A673 (cell line): Measurements from ENCODE around the gene RXRA. TPM values are rescaled to one million over a fixed set of nuclear protein-coding genes. Genes with fewer than 3 reads are reported as not detected.

Experiments
- BruUV-seq: library from RNA; stranded (reverse); fragments of 400-500 nt; replicated peaks from 2 replicates; lab custom pipeline; 2021; lab: Mats Ljungman, UMichigan
- CTCF ChIA-PET: fragments of 300-600 bp; sonication (Branson Sonifier 250); formaldehyde crosslinking; loops from one replicate; lab custom pipeline; 2022; ENCODE audit warnings: antibody characterized with exemption; lab: Charles Lee
- POLR2A ChIA-PET: fragments of 300-600 bp; sonication (Branson Sonifier 250); formaldehyde crosslinking; loops from one replicate; lab custom pipeline; 2022; ENCODE audit warnings: antibody characterized with exemption; ENCODE audit not compliant: low non-redundant PET; lab: Charles Lee
- DNase-seq: peaks from one replicate; pipeline ENCODE4 v3.0.0-alpha.2; 2015; ENCODE audit warnings: low spot score
- H3K27ac ChIP-seq: fragments of 200-600 bp; sonication (generic); 2 replicates; pipeline ENCODE4 v1.5.1; 2016; ENCODE audit warnings: mixed run types, low read depth, mild to moderate bottlenecking, mixed read lengths, antibody characterized with exemption, low read length; ENCODE audit not compliant: poor library complexity, severe bottlenecking
- H3K27me3 ChIP-seq: fragments of 200-600 bp; sonication (generic); replicated peaks from 2 replicates; pipeline ENCODE4 v1.6.1; 2017; ENCODE audit warnings: mixed run types, low read depth, mild to moderate bottlenecking, mixed read lengths, antibody characterized with exemption, low read length; ENCODE audit not compliant: insufficient read depth, poor library complexity
- H3K36me3 ChIP-seq: fragments of 200-600 bp; sonication (generic); 2 replicates; pipeline ENCODE4 v1.6.1; 2016; ENCODE audit warnings: mixed run types, mild to moderate bottlenecking, mixed read lengths, antibody characterized with exemption, low read length; ENCODE audit not compliant: insufficient read depth, poor library complexity, severe bottlenecking
- H3K4me1 ChIP-seq: fragments of 200-600 bp; sonication (generic); 2 replicates; pipeline ENCODE4 v1.6.1; 2017; ENCODE audit warnings: mixed run types, mild to moderate bottlenecking, mixed read lengths, antibody characterized with exemption, low read length; ENCODE audit not compliant: insufficient read depth, poor library complexity, severe bottlenecking
- H3K4me3 ChIP-seq: fragments of 200-600 bp; sonication (generic); 2 replicates; pipeline ENCODE4 v1.5.1; 2016; ENCODE audit warnings: low read depth, mixed run types, mild to moderate bottlenecking, mixed read lengths, low read length; ENCODE audit not compliant: poor library complexity, severe bottlenecking
- H3K9me3 ChIP-seq: fragments of 200-600 bp; sonication (generic); 2 replicates; pipeline ENCODE4 v1.6.1; 2016; ENCODE audit warnings: mixed run types, low read depth, mild to moderate bottlenecking, mixed read lengths, antibody characterized with exemption, low read length; ENCODE audit not compliant: poor library complexity, severe bottlenecking
- CTCF ChIP-seq: fragments of 300-800, 200-600 bp; sonication (generic); conservative IDR thresholded peaks from 2 replicates; pipeline ENCODE4 v1.5.1; 2017; ENCODE audit warnings: low read depth, mild to moderate bottlenecking, antibody characterized with exemption, low read length, moderate library complexity, mixed read lengths
- EZH2 ChIP-seq: fragments of 200-600 bp; sonication (generic); IDR thresholded peaks from 2 replicates; pipeline ENCODE4 v1.6.1; 2017; ENCODE audit warnings: borderline replicate concordance, low read depth, mild to moderate bottlenecking, mixed read lengths, antibody characterized with exemption, low read length; ENCODE audit not compliant: poor library complexity, severe bottlenecking
- intact Hi-C: fragments of 100-400 bp; cut with micrococcal nuclease; formaldehyde crosslinking; loops from one replicate; pipeline ENCODE4 v1.10.0; 2022; ENCODE audit not compliant: unreplicated experiment
- total RNA-seq: library from RNA; stranded (reverse); gene quantifications from 2 replicates; pipeline ENCODE4 v1.2.3, GENCODE V29; 2021

The RXRA gene
- total RNA-seq, 1 experiment from 2014 or later = 54.1 TPM

- Histone ChIP-seq H3K4me3 (no peak overlapping the region), H3K27me3 (no peaks in the 10 kb centered on the region), H3K27ac (no peak overlapping the region), H3K9me3 (no peaks in the 10 kb centered on the region), H3K36me3 (peaks cover 12% of the 10 kb centered on the region), H3K4me1 (no peaks in the 10 kb centered on the region)
- CTCF ChIA-PET = no interaction called here
- no TSS peak for BruUV-seq
- intact Hi-C loops = no loop called here
- POLR2A ChIA-PET = no interaction called here
- no peak for DNase-seq
- no peak for TF ChIP-seq CTCF
Measured at GRCh38 chr9:134423749-134424148, 97.5 kb downstream of the RXRA start.

- no TSS peak for BruUV-seq
- no peak overlapping the region for H3K4me3 ChIP-seq
- peaks cover 10% of the 10 kb centered on the region for H3K36me3 ChIP-seq
- ChIA-PET POLR2A (no interaction called here), CTCF (no interaction called here)
- H3K27me3 ChIP-seq = no peaks in the 10 kb centered on the region
- H3K4me1 ChIP-seq = no peaks in the 10 kb centered on the region
- intact Hi-C loops = no loop called here
- DNase-seq = no peak
- H3K27ac ChIP-seq = no peak overlapping the region
- H3K9me3 ChIP-seq = no peaks in the 10 kb centered on the region
- no peak for TF ChIP-seq EZH2
- no peak for TF ChIP-seq CTCF
Measured at GRCh38 chr9:134424818-134425217, 98.6 kb downstream of the RXRA start.

- H3K4me3 ChIP-seq = no peak overlapping the region
- H3K27me3 ChIP-seq = no peaks in the 10 kb centered on the region
- no peak overlapping the region for H3K27ac ChIP-seq
- intact Hi-C loops = no loop called here
- no peak for DNase-seq
- no peaks in the 10 kb centered on the region for H3K9me3 ChIP-seq
- ChIA-PET POLR2A (interaction anchor here (0.5 kb wide), 1 partner anchor 484 kb away, joined by 4 read pairs; no protein-coding TSS in a partner anchor), CTCF (no interaction called here)
- no TSS peak for BruUV-seq
- no peak for TF ChIP-seq EZH2
- no peak for TF ChIP-seq CTCF
- H3K36me3 ChIP-seq = peaks cover 10% of the 10 kb centered on the region
- no peaks in the 10 kb centered on the region for H3K4me1 ChIP-seq
Measured at GRCh38 chr9:134425401-134425800, 99.1 kb downstream of the RXRA start.
